A673 (cell line): Measurements from ENCODE around the gene KIF1A.

Experiments
- EZH2 ChIP-seq: fragments of 200-600 bp; sonication (generic); IDR thresholded peaks from 2 replicates; pipeline ENCODE4 v1.6.1; 2017; ENCODE audit warnings: borderline replicate concordance, low read depth, mild to moderate bottlenecking, mixed read lengths, antibody characterized with exemption, low read length; ENCODE audit not compliant: poor library complexity, severe bottlenecking
- TF ChIP-seq, protein P1 (sequence below): fragments of 300-800, 200-600 bp; sonication (generic); conservative IDR thresholded peaks from 2 replicates; pipeline ENCODE4 v1.5.1; 2017; ENCODE audit warnings: low read depth, mild to moderate bottlenecking, antibody characterized with exemption, low read length, moderate library complexity, mixed read lengths

DNA sequence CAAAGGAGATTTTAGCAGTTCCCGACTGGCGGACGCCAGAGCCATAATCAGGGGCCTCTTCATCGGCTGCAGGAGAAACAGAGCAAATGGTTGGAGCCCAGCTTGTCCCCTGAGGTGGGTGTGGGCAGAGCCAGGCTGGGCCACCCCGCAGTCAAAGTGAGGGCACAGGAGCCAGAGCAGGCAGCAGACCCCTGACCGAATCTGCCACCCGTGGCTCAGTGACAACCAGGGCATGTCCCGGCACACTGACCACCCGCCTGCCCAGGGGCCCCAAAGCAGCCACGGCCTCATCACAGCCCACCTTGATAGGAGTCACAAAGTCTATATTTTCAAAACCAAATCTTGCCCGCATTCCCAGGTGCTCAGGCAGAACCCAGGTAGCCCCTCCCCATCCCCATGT, 72.8 kb downstream of the KIF1A start:
- TF ChIP-seq, protein P1, sequence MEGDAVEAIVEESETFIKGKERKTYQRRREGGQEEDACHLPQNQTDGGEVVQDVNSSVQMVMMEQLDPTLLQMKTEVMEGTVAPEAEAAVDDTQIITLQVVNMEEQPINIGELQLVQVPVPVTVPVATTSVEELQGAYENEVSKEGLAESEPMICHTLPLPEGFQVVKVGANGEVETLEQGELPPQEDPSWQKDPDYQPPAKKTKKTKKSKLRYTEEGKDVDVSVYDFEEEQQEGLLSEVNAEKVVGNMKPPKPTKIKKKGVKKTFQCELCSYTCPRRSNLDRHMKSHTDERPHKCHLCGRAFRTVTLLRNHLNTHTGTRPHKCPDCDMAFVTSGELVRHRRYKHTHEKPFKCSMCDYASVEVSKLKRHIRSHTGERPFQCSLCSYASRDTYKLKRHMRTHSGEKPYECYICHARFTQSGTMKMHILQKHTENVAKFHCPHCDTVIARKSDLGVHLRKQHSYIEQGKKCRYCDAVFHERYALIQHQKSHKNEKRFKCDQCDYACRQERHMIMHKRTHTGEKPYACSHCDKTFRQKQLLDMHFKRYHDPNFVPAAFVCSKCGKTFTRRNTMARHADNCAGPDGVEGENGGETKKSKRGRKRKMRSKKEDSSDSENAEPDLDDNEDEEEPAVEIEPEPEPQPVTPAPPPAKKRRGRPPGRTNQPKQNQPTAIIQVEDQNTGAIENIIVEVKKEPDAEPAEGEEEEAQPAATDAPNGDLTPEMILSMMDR: no peak
- TF ChIP-seq EZH2: no peak
